C4-2B (cell line): ENCODE results near the gene DCHS2.

ENCODE experiments used
- ZFX ChIP-seq: fragments of 450-650 bp; IDR thresholded peaks from 2 replicates; pipeline ENCODE4 v1.6.1; 2017
- TF ChIP-seq, protein P1 (sequence below): fragments of 450-650 bp; conservative IDR thresholded peaks from 2 replicates; pipeline ENCODE4 v1.5.1; 2017; ENCODE audit warnings: mild to moderate bottlenecking

DNA sequence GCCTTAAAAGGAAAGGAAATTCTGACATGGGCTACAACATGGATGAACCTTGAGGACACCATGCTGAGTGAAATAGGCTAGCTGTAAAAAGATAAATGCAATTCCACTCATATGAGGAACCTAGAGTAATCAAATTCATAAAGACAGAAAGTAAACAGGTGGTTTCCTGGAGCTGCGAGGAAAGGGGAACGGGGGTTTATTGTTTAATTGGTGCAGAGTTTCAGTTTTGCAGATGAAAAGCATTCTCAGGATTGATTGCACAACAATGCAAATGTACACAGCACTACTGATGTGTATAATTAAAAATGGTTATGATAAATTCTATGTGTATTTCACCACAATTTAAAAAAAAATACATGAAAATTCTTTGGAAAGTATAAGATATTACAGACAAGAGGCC lies 34.6 kb upstream of the DCHS2 start:
- TF ChIP-seq, protein P1, sequence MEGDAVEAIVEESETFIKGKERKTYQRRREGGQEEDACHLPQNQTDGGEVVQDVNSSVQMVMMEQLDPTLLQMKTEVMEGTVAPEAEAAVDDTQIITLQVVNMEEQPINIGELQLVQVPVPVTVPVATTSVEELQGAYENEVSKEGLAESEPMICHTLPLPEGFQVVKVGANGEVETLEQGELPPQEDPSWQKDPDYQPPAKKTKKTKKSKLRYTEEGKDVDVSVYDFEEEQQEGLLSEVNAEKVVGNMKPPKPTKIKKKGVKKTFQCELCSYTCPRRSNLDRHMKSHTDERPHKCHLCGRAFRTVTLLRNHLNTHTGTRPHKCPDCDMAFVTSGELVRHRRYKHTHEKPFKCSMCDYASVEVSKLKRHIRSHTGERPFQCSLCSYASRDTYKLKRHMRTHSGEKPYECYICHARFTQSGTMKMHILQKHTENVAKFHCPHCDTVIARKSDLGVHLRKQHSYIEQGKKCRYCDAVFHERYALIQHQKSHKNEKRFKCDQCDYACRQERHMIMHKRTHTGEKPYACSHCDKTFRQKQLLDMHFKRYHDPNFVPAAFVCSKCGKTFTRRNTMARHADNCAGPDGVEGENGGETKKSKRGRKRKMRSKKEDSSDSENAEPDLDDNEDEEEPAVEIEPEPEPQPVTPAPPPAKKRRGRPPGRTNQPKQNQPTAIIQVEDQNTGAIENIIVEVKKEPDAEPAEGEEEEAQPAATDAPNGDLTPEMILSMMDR = no peak
- TF ChIP-seq ZFX = no peak
